ENCODE measurements around the gene TMPRSS15. TPM values are rescaled to one million over a fixed set of nuclear protein-coding genes. Genes with fewer than 3 reads are reported as not detected.

TMPRSS15 gene
- total and polyA plus RNA-seq, 9 of the 15 experiments (the other 6 are each of a cell fraction or from before 2014, with no cell fraction given): 0.03 to 0.11 (median 0.04) TPM; not detected in 4

DNA sequence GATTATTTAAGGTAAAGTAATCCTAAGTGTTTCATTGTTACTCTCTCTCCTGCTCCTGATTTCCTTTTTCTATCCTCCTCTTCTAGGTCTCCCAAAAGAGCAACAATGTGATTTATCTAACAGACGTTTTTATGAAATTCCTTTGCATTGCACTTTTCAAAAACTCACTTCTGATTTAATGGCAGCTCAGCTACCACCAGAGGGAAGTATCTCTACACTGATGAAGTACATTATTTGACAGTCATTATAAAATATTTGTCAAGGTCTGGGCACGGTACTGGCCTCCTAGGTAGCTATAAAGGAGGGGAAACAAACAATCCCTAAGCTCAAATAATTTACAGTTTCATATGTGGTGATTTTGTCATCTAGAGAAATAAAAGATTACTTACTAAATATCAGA lies 15.6 kb downstream of the TMPRSS15 start:
- no peak for FAIRE-seq
- POLR2A ChIA-PET: no interaction called here

More for the DNA sequence above, 15.6 kb downstream of the TMPRSS15 start:
- in situ Hi-C loops (cut with MboI) (no loop called here), intact Hi-C loops (cut with micrococcal nuclease) (no loop called here)
- ATAC-seq (no peak), DNase-seq (ENCODE audit: extremely low read depth in 1 of 4, low spot score in 3 of 4) (no peak)
- H3K27ac ChIP-seq (ENCODE audit: extremely low read depth, low read depth, low read length): no peak overlapping the region
- no peaks in the 10 kb centered on the region for H3K9me1 ChIP-seq (ENCODE audit: control insufficient read depth, insufficient read depth, low read length)
- no peak overlapping the region for H3K4me2 ChIP-seq (ENCODE audit: insufficient read depth, low read length)
- no peaks in the 10 kb centered on the region for H4K20me1 ChIP-seq (replicated peaks; ENCODE audit: control insufficient read depth, insufficient read depth, low read length)
- H3K36me3 ChIP-seq (ENCODE audit: control insufficient read depth, insufficient read depth, low read length): no peaks in the 10 kb centered on the region
- no TSS peak for BruUV-seq (replicated peaks)
- H3K9me3 ChIP-seq (replicated peaks; ENCODE audit: control insufficient read depth, insufficient read depth, low read depth, low read length): no peaks in the 10 kb centered on the region; the same call in 1 of the 2 replicates
- TF ChIP-seq WHSC1 (IDR thresholded peaks at IDR 0.05; ENCODE audit: low read length): no peak
- TF ChIP-seq RBBP5 (IDR thresholded peaks at IDR 0.05; ENCODE audit: borderline replicate concordance, insufficient read depth, low read length, poor library complexity, severe bottlenecking): no peak
- TF ChIP-seq HDAC2 (IDR thresholded peaks at IDR 0.05): no peak
- TF ChIP-seq BMI1 (IDR thresholded peaks at IDR 0.05; ENCODE audit: low read length): no peak
- no peak for TF ChIP-seq DMBX1 (CRISPR knock-in tag; IDR thresholded peaks at IDR 0.05; ENCODE audit: borderline replicate concordance)
- no peak for TF ChIP-seq CHCHD3 (CRISPR knock-in tag; IDR thresholded peaks at IDR 0.05)
- no peak for TF ChIP-seq SFPQ (IDR thresholded peaks at IDR 0.05; ENCODE audit: low read depth, low read length)
- TF ChIP-seq NRF1 (conservative IDR thresholded peaks at IDR 0.05 in 1 of 2, IDR thresholded peaks at IDR 0.05 in 1 of 2): no peak
- no peak overlapping the region for H3K9ac ChIP-seq (ENCODE audit: insufficient read depth in 1 of 2, low read depth in 2 of 2, low read length in 2 of 2)
- H3K27me3 ChIP-seq (ENCODE audit: control insufficient read depth in 2 of 2, insufficient read depth in 2 of 2, low read length in 2 of 2): no peaks in the 10 kb centered on the region
- no peaks in the 10 kb centered on the region for H3K4me1 ChIP-seq (replicated peaks in 1 of 2; ENCODE audit: control insufficient read depth in 2 of 2, insufficient read depth in 2 of 2, low read length in 2 of 2)
- CTCF ChIA-PET (ENCODE audit: low intra/inter-chr PET ratio): no interaction called here
- H2AFZ ChIP-seq (ENCODE audit: low read depth, low read length): no peak overlapping the region
- H3K4me3 ChIP-seq: no peak overlapping the region
- H3K79me2 ChIP-seq (ENCODE audit: control insufficient read depth, insufficient read depth, low read length): no peaks in the 10 kb centered on the region
- WGBS (ENCODE audit: insufficient coverage, low coverage, missing lambda C conversion rate): 0% methylated on average over 2 of the region's 2 CpGs

Data from K562 (cell line).